BLaER1 (cell line): ENCODE results near the gene SNAP25.

ENCODE experiments used
- H3K27ac ChIP-seq: shearing (Covaris generic); formaldehyde crosslinking; 2 replicates; pipeline ENCODE4 v1.8.1; 2022
- H3K27me3 ChIP-seq: shearing (Covaris generic); formaldehyde crosslinking; 2 replicates; pipeline ENCODE4 v1.8.1; 2022
- H3K36me3 ChIP-seq: shearing (Covaris generic); formaldehyde crosslinking; 2 replicates; pipeline ENCODE4 v1.8.1; 2022
- H3K4me1 ChIP-seq: shearing (Covaris generic); formaldehyde crosslinking; 2 replicates; pipeline ENCODE4 v1.8.1; 2022
- H3K4me2 ChIP-seq: shearing (Covaris generic); formaldehyde crosslinking; 2 replicates; pipeline ENCODE4 v1.8.1; 2022
- H3K4me3 ChIP-seq: shearing (Covaris generic); formaldehyde crosslinking; 2 replicates; pipeline ENCODE4 v1.8.1; 2022
- H3K9ac ChIP-seq: shearing (Covaris generic); formaldehyde crosslinking; 2 replicates; pipeline ENCODE4 v1.8.1; 2022
- H3K9me3 ChIP-seq: shearing (Covaris generic); formaldehyde crosslinking; 2 replicates; pipeline ENCODE4 v1.8.1; 2022
- H4K20me1 ChIP-seq: shearing (Covaris generic); formaldehyde crosslinking; 2 replicates; pipeline ENCODE4 v1.8.1; 2022
- Cebpa-rat ChIP-seq: shearing (Covaris generic); IDR thresholded peaks from 2 replicates; pipeline ENCODE4 v1.8.1; 2022

The SNAP25 gene

GRCh38 chr20:10300582-10301446 lies 82.2 kb downstream of the SNAP25 start:
- Histone ChIP-seq H4K20me1 (no peaks in the 10 kb centered on the region), H3K4me2 (0 out of 2 replicates have a peak overlapping the region, but pooled peaks have one; percentile 1), H3K27me3 (no peaks in the 10 kb centered on the region), H3K9me3 (no peaks in the 10 kb centered on the region), H3K4me1 (peaks cover 15% of the 10 kb centered on the region; the same call in 1 of the 2 replicates), H3K4me3 (no peak overlapping the region), H3K36me3 (no peaks in the 10 kb centered on the region), H3K9ac (no peak overlapping the region), H3K27ac (no peak overlapping the region)
- no peak for TF ChIP-seq Cebpa-rat

- no peaks in the 10 kb centered on the region for H3K9me3 ChIP-seq
- H3K27ac ChIP-seq: no peak overlapping the region
- no peak overlapping the region for H3K9ac ChIP-seq
- peaks cover 22% of the 10 kb centered on the region for H3K4me1 ChIP-seq
- H4K20me1 ChIP-seq: no peaks in the 10 kb centered on the region
- H3K4me3 ChIP-seq: no peak overlapping the region
- no peaks in the 10 kb centered on the region for H3K27me3 ChIP-seq
- no peak for TF ChIP-seq Cebpa-rat
- H3K36me3 ChIP-seq: no peaks in the 10 kb centered on the region
- no peak overlapping the region for H3K4me2 ChIP-seq
Observed at GRCh38 chr20:10303852-10304251, 85.2 kb downstream of the SNAP25 start.

- no peak for TF ChIP-seq Cebpa-rat
- Histone ChIP-seq H3K4me2 (no peak overlapping the region), H3K27ac (no peak overlapping the region), H4K20me1 (no peaks in the 10 kb centered on the region), H3K27me3 (no peaks in the 10 kb centered on the region), H3K4me3 (no peak overlapping the region), H3K9ac (no peak overlapping the region), H3K4me1 (peaks cover 22% of the 10 kb centered on the region), H3K9me3 (no peaks in the 10 kb centered on the region), H3K36me3 (no peaks in the 10 kb centered on the region)
Observed at GRCh38 chr20:10304471-10305046, 85.9 kb downstream of the SNAP25 start.

- H3K4me1 ChIP-seq: peaks cover 14% of the 10 kb centered on the region
Observed at GRCh38 chr20:10306440-10307358, 88.1 kb downstream of the SNAP25 start.

GRCh38 chr20:10307359-10307735 lies 88.7 kb downstream of the SNAP25 start:
- Histone ChIP-seq H3K9me3 (no peaks in the 10 kb centered on the region), H3K36me3 (no peaks in the 10 kb centered on the region), H3K4me3 (no peak overlapping the region), H3K4me1 (peaks cover 14% of the 10 kb centered on the region), H3K9ac (no peak overlapping the region), H4K20me1 (no peaks in the 10 kb centered on the region), H3K4me2 (peak overlapping the region; percentile 33; the same call in 1 of the 2 replicates), H3K27ac (no peak overlapping the region), H3K27me3 (no peaks in the 10 kb centered on the region)
- TF ChIP-seq Cebpa-rat: no peak

More at GRCh38 chr20:10306440-10307358, 88.1 kb downstream of the SNAP25 start:
- no peaks in the 10 kb centered on the region for H4K20me1 ChIP-seq
- H3K4me3 ChIP-seq: no peak overlapping the region
- H3K9me3 ChIP-seq: no peaks in the 10 kb centered on the region
- peak overlapping the region; percentile 33; the same call in 1 of the 2 replicates for H3K4me2 ChIP-seq
- TF ChIP-seq Cebpa-rat: no peak
- H3K27ac ChIP-seq: no peak overlapping the region
- H3K36me3 ChIP-seq: no peaks in the 10 kb centered on the region
- no peaks in the 10 kb centered on the region for H3K27me3 ChIP-seq
- no peak overlapping the region for H3K9ac ChIP-seq

- Histone ChIP-seq H4K20me1 (no peaks in the 10 kb centered on the region), H3K27ac (no peak overlapping the region), H3K9me3 (no peaks in the 10 kb centered on the region), H3K4me2 (no peak overlapping the region), H3K4me3 (no peak overlapping the region), H3K36me3 (no peaks in the 10 kb centered on the region), H3K9ac (no peak overlapping the region), H3K4me1 (peaks cover 14% of the 10 kb centered on the region), H3K27me3 (no peaks in the 10 kb centered on the region)
- no peak for TF ChIP-seq Cebpa-rat
Observed at GRCh38 chr20:10308652-10309051, 90.0 kb downstream of the SNAP25 start.

- Histone ChIP-seq H3K9me3 (no peaks in the 10 kb centered on the region), H3K4me2 (no peak overlapping the region), H3K27ac (no peak overlapping the region), H3K27me3 (no peaks in the 10 kb centered on the region), H3K4me3 (no peak overlapping the region), H4K20me1 (no peaks in the 10 kb centered on the region), H3K9ac (no peak overlapping the region), H3K36me3 (no peaks in the 10 kb centered on the region), H3K4me1 (peaks cover 14% of the 10 kb centered on the region)
- no peak for TF ChIP-seq Cebpa-rat
Observed at GRCh38 chr20:10309326-10309725, 90.7 kb downstream of the SNAP25 start.

- peaks cover 5% of the 10 kb centered on the region for H3K4me1 ChIP-seq
- H3K4me2 ChIP-seq: no peak overlapping the region
- H4K20me1 ChIP-seq: no peaks in the 10 kb centered on the region
- no peak overlapping the region for H3K27ac ChIP-seq
- H3K27me3 ChIP-seq: no peaks in the 10 kb centered on the region
- no peak overlapping the region for H3K4me3 ChIP-seq
- TF ChIP-seq Cebpa-rat: no peak
- no peak overlapping the region for H3K9ac ChIP-seq
- H3K36me3 ChIP-seq: no peaks in the 10 kb centered on the region
- peaks cover 6% of the 10 kb centered on the region; the same call in 1 of the 2 replicates for H3K9me3 ChIP-seq
Observed at GRCh38 chr20:10312111-10312510, 93.5 kb downstream of the SNAP25 start.

GRCh38 chr20:10313215-10313614 lies 94.6 kb downstream of the SNAP25 start:
- H4K20me1 ChIP-seq: no peaks in the 10 kb centered on the region
- H3K4me1 ChIP-seq: peaks cover 7% of the 10 kb centered on the region
- H3K27me3 ChIP-seq: no peaks in the 10 kb centered on the region
- no peak overlapping the region for H3K9ac ChIP-seq
- no peaks in the 10 kb centered on the region for H3K36me3 ChIP-seq
- no peak overlapping the region for H3K27ac ChIP-seq
- TF ChIP-seq Cebpa-rat: no peak
- no peak overlapping the region for H3K4me3 ChIP-seq
- no peak overlapping the region for H3K4me2 ChIP-seq
- peaks cover 6% of the 10 kb centered on the region; the same call in 1 of the 2 replicates for H3K9me3 ChIP-seq
